Mucosa of stomach (tissue), 1 donor: ENCODE results near the gene LRRC49.
"Not testable (repeated sequence)": the region's sequence is repeated elsewhere in the genome, so short reads cannot be mapped to it uniquely, and the experiment has no call there.

ENCODE experiments used
- H3K27me3 ChIP-seq: one replicate; pipeline ENCODE4 v1.7.0; 2013; ENCODE audit warnings: mild to moderate bottlenecking, low read length; ENCODE audit not compliant: control insufficient read depth, insufficient read depth
- H3K36me3 ChIP-seq: one replicate; pipeline ENCODE4 v1.7.0; 2013; ENCODE audit warnings: low read length; ENCODE audit not compliant: control insufficient read depth, insufficient read depth
- H3K4me1 ChIP-seq: one replicate; pipeline ENCODE4 v1.7.0; 2013; ENCODE audit warnings: mild to moderate bottlenecking, low read length; ENCODE audit not compliant: control insufficient read depth, insufficient read depth
- H3K4me3 ChIP-seq: one replicate; pipeline ENCODE4 v1.7.0; 2013; ENCODE audit warnings: low read length
- H3K9ac ChIP-seq: one replicate; pipeline ENCODE4 v1.7.0; 2013; ENCODE audit warnings: mild to moderate bottlenecking, low read length, moderate library complexity
- H3K9me3 ChIP-seq: one replicate; pipeline ENCODE4 v1.7.0; 2013; ENCODE audit warnings: mild to moderate bottlenecking, low read length, moderate library complexity; ENCODE audit not compliant: control insufficient read depth
- donor health status: Pancreatic carcinoma.

LRRC49 gene

DNA sequence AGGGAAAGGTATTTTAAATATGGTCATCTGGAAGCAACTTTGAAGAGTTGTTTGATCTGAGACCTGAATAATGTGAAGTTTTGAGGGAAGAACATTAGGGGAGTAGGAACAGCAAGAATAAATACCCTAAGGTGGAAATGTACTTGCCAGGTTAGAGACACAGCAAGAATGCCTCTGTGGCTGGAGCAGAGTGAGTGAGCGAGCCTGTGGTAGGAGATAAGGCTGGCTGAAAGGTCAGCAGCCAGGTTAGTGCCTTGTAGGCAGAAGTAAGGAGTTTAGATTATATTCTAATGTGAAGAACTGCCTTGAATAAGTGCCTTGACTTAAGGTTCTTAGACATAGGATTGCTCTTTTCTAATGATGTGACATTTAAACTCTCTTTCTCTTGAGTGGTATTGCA is 18.3 kb downstream of the LRRC49 start:
- Histone ChIP-seq H3K9ac (no peak overlapping the region), H3K4me3 (no peak overlapping the region), H3K36me3 (no peaks in the 10 kb centered on the region), H3K27me3 (no peaks in the 10 kb centered on the region), H3K9me3 (peaks cover 6% of the 10 kb centered on the region), H3K4me1 (no peaks in the 10 kb centered on the region)

DNA sequence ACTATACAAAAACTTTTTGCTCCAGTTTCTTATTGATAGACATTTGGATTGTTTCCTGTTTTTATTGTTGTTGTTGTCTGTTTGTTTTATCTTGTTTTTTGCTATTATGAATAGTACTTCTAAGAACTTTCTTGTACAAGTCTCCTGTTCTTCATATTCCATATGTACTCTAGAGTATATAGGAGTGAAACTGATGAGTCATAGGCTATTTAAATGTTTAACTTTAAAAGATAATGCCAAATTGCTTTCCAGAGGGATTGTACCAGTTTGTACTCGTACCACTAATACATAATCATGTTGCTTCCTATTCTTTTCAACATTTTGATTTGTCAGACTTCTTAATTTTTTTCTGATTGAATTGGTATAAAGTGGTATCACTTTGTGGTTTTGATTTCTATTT is 19.6 kb downstream of the LRRC49 start:
- no peaks in the 10 kb centered on the region for H3K36me3 ChIP-seq
- H3K27me3 ChIP-seq: no peaks in the 10 kb centered on the region
- H3K4me3 ChIP-seq: no peak overlapping the region
- no peak overlapping the region for H3K9ac ChIP-seq
- peaks cover 6% of the 10 kb centered on the region for H3K9me3 ChIP-seq
- H3K4me1 ChIP-seq: no peaks in the 10 kb centered on the region

- Histone ChIP-seq H3K9ac (no peak overlapping the region), H3K4me3 (no peak overlapping the region), H3K27me3 (no peaks in the 10 kb centered on the region), H3K4me1 (no peaks in the 10 kb centered on the region), H3K36me3 (no peaks in the 10 kb centered on the region), H3K9me3 (no peaks in the 10 kb centered on the region)
Measured at GRCh38 chr15:70916531-70916930, 23.9 kb downstream of the LRRC49 start.

- Histone ChIP-seq H3K9ac (no peak overlapping the region), H3K27me3 (no peaks in the 10 kb centered on the region), H3K4me3 (no peak overlapping the region), H3K4me1 (no peaks in the 10 kb centered on the region), H3K9me3 (no peaks in the 10 kb centered on the region), H3K36me3 (no peaks in the 10 kb centered on the region)
Measured at GRCh38 chr15:70917955-70918354, 25.3 kb downstream of the LRRC49 start.

DNA sequence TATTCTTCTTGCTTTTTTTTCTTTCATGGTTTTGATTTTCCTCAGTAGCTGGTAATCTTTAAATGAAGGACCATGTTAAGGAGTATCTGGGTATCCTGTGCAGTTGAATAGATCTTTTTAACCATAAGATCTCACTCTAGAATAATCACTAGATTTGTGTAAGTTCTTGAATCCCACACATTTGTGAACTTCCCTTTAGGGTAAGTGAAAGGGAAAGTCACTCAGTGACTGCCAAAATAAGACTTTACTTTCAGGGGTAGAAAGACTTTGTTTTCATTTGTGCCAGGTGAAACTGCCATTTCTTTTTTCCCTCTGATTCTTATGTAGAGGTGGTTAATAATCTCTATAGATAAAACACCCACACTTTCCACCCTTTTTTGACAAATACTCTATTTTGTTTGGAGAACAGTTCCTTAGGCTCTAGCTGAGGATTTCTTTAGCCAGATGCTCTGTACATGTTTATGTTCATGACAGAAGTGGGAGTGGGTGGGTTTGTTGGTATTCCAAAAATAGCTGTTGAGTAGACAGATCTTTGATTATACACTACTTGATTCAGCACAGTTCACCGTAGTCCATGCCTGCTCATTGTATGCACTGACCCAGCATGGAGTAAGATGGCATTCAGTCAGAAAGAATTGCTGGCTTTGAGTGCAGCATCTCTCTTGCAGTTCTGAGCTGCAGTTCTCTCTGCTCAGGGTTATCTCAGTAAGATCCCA is 28.5 kb downstream of the LRRC49 start:
- Histone ChIP-seq H3K27me3 (no peaks in the 10 kb centered on the region), H3K4me1 (no peaks in the 10 kb centered on the region), H3K9ac (no peak overlapping the region), H3K4me3 (no peak overlapping the region), H3K36me3 (no peaks in the 10 kb centered on the region), H3K9me3 (no peaks in the 10 kb centered on the region)

GRCh38 chr15:70922119-70922518 is 29.5 kb downstream of the LRRC49 start:
- Histone ChIP-seq H3K36me3 (no peaks in the 10 kb centered on the region), H3K9ac (no peak overlapping the region), H3K4me3 (no peak overlapping the region)

GRCh38 chr15:70923311-70924080 is 30.9 kb downstream of the LRRC49 start:
- no peak overlapping the region for H3K4me3 ChIP-seq
- no peak overlapping the region for H3K9ac ChIP-seq
- H3K4me1 ChIP-seq: no peaks in the 10 kb centered on the region
- H3K9me3 ChIP-seq: no peaks in the 10 kb centered on the region
- H3K27me3 ChIP-seq: no peaks in the 10 kb centered on the region
- no peaks in the 10 kb centered on the region for H3K36me3 ChIP-seq

More at GRCh38 chr15:70922119-70922518, 29.5 kb downstream of the LRRC49 start:
- no peaks in the 10 kb centered on the region for H3K9me3 ChIP-seq
- no peaks in the 10 kb centered on the region for H3K4me1 ChIP-seq
- no peaks in the 10 kb centered on the region for H3K27me3 ChIP-seq

DNA sequence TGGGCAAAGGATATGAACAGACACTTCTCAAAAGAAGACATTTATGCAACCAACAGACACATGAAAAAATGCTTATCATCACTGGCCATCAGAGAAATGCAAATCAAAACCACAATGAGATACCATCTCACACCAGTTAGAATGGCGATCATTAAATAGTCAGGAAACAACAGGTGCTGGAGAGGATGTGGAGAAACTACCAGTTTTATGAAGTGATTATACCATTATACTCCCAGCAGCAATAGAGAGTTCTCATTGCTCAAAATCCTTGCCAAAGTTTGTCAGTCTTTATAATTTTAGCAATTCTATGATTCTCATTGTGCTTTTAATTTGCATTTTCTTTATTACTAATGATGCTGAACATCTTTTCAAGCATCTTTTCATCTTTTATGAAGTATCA is 34.3 kb downstream of the LRRC49 start:
- H3K9ac ChIP-seq, H3K9me3 ChIP-seq, H3K36me3 ChIP-seq, H3K4me3 ChIP-seq, H3K4me1 ChIP-seq, H3K27me3 ChIP-seq: not testable (repeated sequence)

- H3K4me1 ChIP-seq: no peaks in the 10 kb centered on the region
- no peak overlapping the region for H3K4me3 ChIP-seq
- H3K9me3 ChIP-seq: no peaks in the 10 kb centered on the region
- H3K9ac ChIP-seq: no peak overlapping the region
- H3K36me3 ChIP-seq: no peaks in the 10 kb centered on the region
- no peaks in the 10 kb centered on the region for H3K27me3 ChIP-seq
Measured at GRCh38 chr15:70931821-70932220, 39.2 kb downstream of the LRRC49 start.

DNA sequence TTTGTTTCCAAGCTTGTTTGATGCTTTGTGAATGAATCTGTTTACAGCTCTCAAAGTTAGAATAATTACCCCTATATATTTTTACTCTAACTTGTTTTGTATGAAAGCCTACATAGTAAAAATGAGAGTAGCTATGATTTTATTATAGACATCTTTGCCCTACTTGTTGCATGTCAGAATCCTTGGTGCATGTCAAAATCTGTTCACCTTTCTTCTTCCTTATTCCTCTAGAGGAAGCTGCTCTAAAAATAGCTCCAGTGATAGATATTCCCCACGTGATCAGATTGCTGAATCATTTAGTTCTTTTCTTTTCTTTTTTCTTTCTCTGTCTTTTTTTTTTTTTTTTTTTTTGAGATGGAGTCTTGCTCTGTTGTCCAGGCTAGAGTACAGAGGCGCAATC is 39.8 kb downstream of the LRRC49 start:
- Histone ChIP-seq H3K9me3 (no peaks in the 10 kb centered on the region), H3K9ac (no peak overlapping the region), H3K36me3 (no peaks in the 10 kb centered on the region), H3K4me3 (no peak overlapping the region), H3K27me3 (no peaks in the 10 kb centered on the region), H3K4me1 (no peaks in the 10 kb centered on the region)

DNA sequence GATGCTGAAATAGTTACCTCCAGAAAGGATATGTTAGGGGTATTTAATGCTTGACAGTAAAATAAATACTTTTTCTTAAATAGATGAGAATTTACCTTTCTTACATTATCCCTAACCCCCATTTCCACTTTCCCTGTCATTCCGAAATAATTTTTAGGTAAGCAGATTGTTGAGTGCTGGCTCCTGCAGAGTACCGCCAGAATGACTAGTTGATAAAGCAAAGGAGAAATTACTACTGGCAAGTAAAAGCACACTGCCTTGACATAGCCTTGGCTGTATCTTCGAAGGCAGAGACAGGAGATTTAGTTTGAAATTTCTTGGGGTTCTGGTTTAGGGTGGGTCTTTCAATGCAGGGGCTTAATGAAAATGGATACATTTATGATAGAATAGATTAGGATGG is 40.8 kb downstream of the LRRC49 start:
- no peak overlapping the region for H3K9ac ChIP-seq
- no peaks in the 10 kb centered on the region for H3K9me3 ChIP-seq

GRCh38 chr15:70935631-70936030 is 43.0 kb downstream of the LRRC49 start:
- H3K27me3 ChIP-seq: no peaks in the 10 kb centered on the region
- no peaks in the 10 kb centered on the region for H3K4me1 ChIP-seq
- no peak overlapping the region for H3K9ac ChIP-seq
- H3K4me3 ChIP-seq: no peak overlapping the region
- H3K9me3 ChIP-seq: no peaks in the 10 kb centered on the region
- no peaks in the 10 kb centered on the region for H3K36me3 ChIP-seq

More for the DNA sequence above, 40.8 kb downstream of the LRRC49 start:
- Histone ChIP-seq H3K36me3 (no peaks in the 10 kb centered on the region), H3K4me1 (no peaks in the 10 kb centered on the region), H3K4me3 (no peak overlapping the region), H3K27me3 (no peaks in the 10 kb centered on the region)
